ENCODE measurements around the gene SERPINA9. TPM values are rescaled to one million over a fixed set of nuclear protein-coding genes. Genes with fewer than 3 reads are reported as not detected.
"Not testable (repeated sequence)": the region's sequence is repeated elsewhere in the genome, so short reads cannot be mapped to it uniquely, and the experiment has no call there.

Gene SERPINA9
- polyA plus RNA-seq, 1 donor from 2014 or later: 0.63 TPM

- H3K9me3 Mint-ChIP-seq: peaks cover 0 to 2% (median 0%) of the 10 kb centered on the region in 3 donors
- H3K36me3 Mint-ChIP-seq: no peaks in the 10 kb centered on the region
- H3K27ac Mint-ChIP-seq: no peak overlapping the region
- H3K27me3 Mint-ChIP-seq: peaks cover 5% of the 10 kb centered on the region
- no peak overlapping the region for H3K4me3 Mint-ChIP-seq
- H3K4me1 Mint-ChIP-seq: peaks cover 0 to 2% (median 0%) of the 10 kb centered on the region in 3 donors
Measured at GRCh38 chr14:94501588-94502516, 25.9 kb upstream of the SERPINA9 start.

DNA sequence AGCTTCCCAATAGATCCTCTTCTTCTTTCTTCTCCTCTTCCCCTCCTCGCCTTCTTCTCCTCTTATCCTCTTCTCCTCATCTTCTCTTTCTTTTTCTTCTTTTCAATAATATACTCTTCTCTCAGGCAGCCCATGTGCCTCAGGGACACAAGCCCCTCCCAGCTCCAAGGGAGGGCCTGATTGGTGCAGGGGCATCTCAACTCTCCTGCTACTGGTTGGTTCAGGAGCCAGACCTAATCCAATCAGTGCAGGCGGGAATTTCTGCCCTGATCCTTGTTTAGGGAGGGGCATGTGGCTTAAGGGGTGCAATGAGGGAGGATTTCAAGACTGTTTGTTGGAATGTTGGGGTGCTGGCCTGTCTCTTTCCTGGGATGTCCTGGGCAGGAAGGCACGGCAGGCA, 24.3 kb upstream of the SERPINA9 start:
- no peak overlapping the region for H3K27ac Mint-ChIP-seq
- H3K36me3 Mint-ChIP-seq: no peaks in the 10 kb centered on the region
- peaks cover 0 to 2% (median 0%) of the 10 kb centered on the region in 3 donors for H3K4me1 Mint-ChIP-seq
- peaks cover 0 to 2% (median 0%) of the 10 kb centered on the region in 3 donors for H3K9me3 Mint-ChIP-seq
- H3K4me3 Mint-ChIP-seq: no peak overlapping the region
- peaks cover 5% of the 10 kb centered on the region for H3K27me3 Mint-ChIP-seq

GRCh38 chr14:94499673-94500072, 23.7 kb upstream of the SERPINA9 start:
- Mint-ChIP-seq H3K36me3 (no peaks in the 10 kb centered on the region), H3K4me1 (peaks cover 0 to 2% (median 0%) of the 10 kb centered on the region in 3 donors), H3K27ac (no peak overlapping the region), H3K27me3 (peaks cover 5% of the 10 kb centered on the region), H3K9me3 (peaks cover 0 to 2% (median 0%) of the 10 kb centered on the region in 3 donors), H3K4me3 (no peak overlapping the region)

DNA sequence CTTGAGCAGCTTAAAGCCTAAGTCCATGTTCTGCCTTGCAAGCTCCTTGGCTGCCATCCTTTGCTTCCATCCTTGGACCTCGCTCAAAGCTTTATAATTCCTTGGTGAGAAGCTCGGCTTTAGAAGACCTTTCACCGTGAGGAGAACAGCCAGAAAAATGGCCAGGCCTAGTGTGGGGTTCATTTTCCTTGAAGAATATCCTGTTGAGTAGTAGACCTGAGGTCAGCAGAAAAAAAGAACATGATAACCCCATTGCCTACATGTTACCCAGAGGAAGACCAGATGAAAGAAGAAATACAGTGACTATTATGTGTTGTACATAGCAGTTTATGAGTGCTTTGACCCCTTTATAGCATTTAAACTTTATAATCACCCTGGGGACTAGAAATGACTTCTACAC, 22.2 kb upstream of the SERPINA9 start:
- peaks cover 0 to 2% (median 0%) of the 10 kb centered on the region in 3 donors for H3K4me1 Mint-ChIP-seq
- H3K27me3 Mint-ChIP-seq: peaks cover 6% of the 10 kb centered on the region
- H3K4me3 Mint-ChIP-seq: no peak overlapping the region
- peaks cover 0 to 2% (median 0%) of the 10 kb centered on the region in 3 donors for H3K9me3 Mint-ChIP-seq
- H3K36me3 Mint-ChIP-seq: no peaks in the 10 kb centered on the region
- H3K27ac Mint-ChIP-seq: no peak overlapping the region

DNA sequence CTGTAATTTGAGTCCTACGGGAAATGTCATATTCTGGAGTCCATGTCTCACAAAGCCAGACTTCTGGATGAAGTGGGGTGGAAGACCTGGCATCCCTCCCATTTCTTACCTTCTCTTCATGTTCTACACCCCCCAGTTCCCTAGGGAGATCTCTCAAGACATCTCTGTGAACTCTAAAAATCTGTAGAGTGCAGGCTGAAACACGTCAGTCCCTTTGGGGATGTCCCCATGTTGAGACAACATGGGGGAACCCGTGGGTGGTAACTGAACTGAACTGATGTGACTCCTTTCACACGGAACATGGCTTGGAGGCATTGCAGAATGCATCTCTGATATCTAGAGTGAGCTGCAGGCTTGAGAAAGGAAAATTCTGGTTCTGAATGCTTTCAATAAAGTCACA, 18.1 kb upstream of the SERPINA9 start:
- Mint-ChIP-seq H3K36me3 (no peaks in the 10 kb centered on the region), H3K9me3 (peaks cover 0 to under 1% (median 0%) of the 10 kb centered on the region in 3 donors), H3K4me3 (no peak overlapping the region), H3K4me1 (no peaks in the 10 kb centered on the region), H3K27ac (no peak overlapping the region), H3K27me3 (peaks cover 7% of the 10 kb centered on the region)

DNA sequence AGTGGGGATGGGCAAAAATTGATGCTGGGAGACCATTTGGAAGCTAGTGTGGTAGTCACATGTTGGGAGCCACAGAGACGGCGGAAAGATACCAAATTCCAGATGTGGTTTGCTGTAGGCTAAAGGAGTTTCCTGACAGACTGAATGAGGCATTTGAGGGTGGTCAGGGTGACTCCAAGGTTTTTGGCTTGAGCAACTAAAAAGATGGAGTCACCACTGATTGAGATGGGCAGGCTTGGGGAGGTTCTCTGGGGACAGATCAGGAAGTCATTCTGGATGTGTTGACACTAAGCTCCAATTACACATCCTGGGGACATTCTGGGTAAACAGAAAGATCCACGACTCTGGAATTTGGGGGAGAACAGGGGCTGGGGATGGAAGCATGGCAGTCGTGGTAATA, 15.5 kb upstream of the SERPINA9 start:
- Mint-ChIP-seq H3K27ac (no peak overlapping the region), H3K4me3 (no peak overlapping the region), H3K9me3 (peaks cover 0 to 2% (median 0%) of the 10 kb centered on the region in 3 donors), H3K36me3 (no peaks in the 10 kb centered on the region), H3K27me3 (peaks cover 19% of the 10 kb centered on the region), H3K4me1 (peaks cover 0 to 1% (median 0%) of the 10 kb centered on the region in 3 donors)

DNA sequence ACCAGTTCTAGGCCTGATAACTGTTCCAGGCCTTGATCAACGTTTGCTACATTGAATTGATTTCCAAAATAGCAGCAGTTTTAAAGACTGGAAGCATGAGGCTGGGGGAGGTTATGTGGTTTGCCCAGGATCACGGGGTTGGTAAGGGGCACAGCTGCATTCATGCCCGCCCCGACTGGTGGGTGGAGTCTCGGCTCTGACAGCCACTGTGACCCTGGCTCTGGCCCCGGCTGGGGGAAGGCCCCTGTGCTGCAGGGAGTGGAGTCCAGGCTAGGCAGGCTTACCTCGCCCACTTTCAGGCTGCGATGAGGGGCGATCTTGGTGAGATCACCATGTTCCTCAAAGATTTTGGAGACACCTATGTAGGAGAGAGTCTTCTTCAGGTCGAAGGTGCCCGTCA, 13.3 kb upstream of the SERPINA9 start:
- H3K27me3 Mint-ChIP-seq: peaks cover 27% of the 10 kb centered on the region
- H3K36me3 Mint-ChIP-seq: no peaks in the 10 kb centered on the region
- peaks cover 0 to 5% (median 0%) of the 10 kb centered on the region in 3 donors for H3K9me3 Mint-ChIP-seq

DNA sequence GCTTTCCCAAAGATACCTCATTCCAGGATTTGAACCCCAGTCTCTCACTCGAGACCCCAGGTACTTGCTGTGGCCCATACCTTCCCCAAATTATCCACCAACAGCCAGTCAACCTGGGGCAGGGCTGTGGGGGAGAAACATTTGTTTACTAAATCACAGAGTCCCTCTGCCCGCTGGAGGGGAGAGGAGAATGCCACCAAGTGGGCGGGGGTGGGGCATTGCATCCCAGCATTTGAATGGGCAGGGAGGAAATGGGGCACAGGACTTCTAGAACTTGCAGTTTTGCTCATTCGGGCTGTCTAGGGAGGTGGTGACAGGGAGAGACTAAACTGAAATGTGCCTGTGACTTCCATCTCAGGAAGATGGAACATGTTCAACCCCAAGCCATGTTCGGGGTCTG, 10.9 kb upstream of the SERPINA9 start:
- H3K4me3 Mint-ChIP-seq: no peak overlapping the region
- H3K27ac Mint-ChIP-seq: no peak overlapping the region
- H3K27me3 Mint-ChIP-seq: peaks cover 30% of the 10 kb centered on the region
- peaks cover 2% of the 10 kb centered on the region for H3K36me3 Mint-ChIP-seq
- H3K9me3 Mint-ChIP-seq: peaks cover 0 to 9% (median 0%) of the 10 kb centered on the region in 3 donors
- H3K4me1 Mint-ChIP-seq: peaks cover 14 to 22% (median 17%) of the 10 kb centered on the region in 3 donors

More for the DNA sequence above, 13.3 kb upstream of the SERPINA9 start:
- Mint-ChIP-seq H3K27ac (no peak overlapping the region), H3K4me3 (no peak overlapping the region), H3K4me1 (peaks cover 0 to 7% (median 6%) of the 10 kb centered on the region in 3 donors)

DNA sequence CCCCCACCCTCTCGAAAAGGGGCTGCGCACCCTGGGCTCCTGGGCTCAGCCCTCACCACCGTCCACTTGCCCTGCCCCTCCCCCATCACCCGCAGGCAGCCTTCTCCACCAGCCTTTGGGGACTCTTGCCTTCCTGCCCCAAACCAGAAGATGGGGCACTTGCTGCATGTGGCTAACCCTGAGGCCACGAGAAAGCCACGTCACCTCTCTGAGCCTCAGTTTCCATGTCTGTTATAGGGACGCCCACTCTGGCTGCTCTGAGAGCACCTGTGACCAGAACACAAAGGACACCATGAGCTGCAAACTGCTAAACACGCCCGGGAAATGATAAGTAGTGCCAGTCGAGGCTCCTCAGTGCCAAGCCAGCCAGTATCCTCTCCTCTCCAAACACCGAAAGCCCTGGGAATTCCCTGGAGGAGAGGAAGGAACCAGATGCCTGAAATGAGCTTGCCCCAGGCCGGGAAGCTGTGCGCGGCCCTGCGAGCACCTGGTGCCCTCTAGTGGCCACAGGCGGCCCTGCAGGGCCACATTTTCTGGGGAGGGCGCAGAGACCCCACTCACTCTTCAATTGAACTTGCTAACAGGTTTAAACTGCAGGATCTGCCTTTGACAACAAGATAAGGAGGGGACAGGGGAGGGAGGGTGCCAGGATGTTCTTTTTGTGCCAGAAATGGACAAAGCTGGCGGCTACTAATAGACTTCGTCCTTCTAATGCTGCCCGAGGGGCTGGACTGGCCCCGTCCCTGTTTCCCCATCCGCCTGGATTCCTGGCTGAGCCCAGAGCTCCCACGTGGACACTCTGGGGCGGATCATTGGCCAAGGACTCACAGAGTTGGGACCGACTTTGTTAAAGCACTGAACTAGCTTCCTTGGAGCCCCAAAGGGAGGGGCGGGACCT, 10.2 kb upstream of the SERPINA9 start:
- Mint-ChIP-seq H3K36me3 (peaks cover 2% of the 10 kb centered on the region), H3K27me3 (peaks cover 30% of the 10 kb centered on the region), H3K4me3 (peak overlapping the region in 1 of 4 donors; percentile 52)

GRCh38 chr14:94484481-94484880, 8.5 kb upstream of the SERPINA9 start:
- H3K4me1 Mint-ChIP-seq: peaks cover 14 to 22% (median 17%) of the 10 kb centered on the region in 3 donors
- H3K27me3 Mint-ChIP-seq: peaks cover 26% of the 10 kb centered on the region
- H3K4me3 Mint-ChIP-seq: peak overlapping the region in 1 of 4 donors; percentile 24
- peak overlapping the region in 1 of 3 donors; percentile 50 for H3K27ac Mint-ChIP-seq
- H3K9me3 Mint-ChIP-seq: peaks cover 0 to 11% (median 1%) of the 10 kb centered on the region in 3 donors
- peaks cover 2% of the 10 kb centered on the region for H3K36me3 Mint-ChIP-seq

More for the DNA sequence above, 10.2 kb upstream of the SERPINA9 start:
- Mint-ChIP-seq H3K4me1 (peaks cover 14 to 22% (median 17%) of the 10 kb centered on the region in 3 donors), H3K27ac (peak overlapping the region in 1 of 3 donors; percentile 39), H3K9me3 (peaks cover 0 to 9% (median 0%) of the 10 kb centered on the region in 3 donors)

GRCh38 chr14:94483729-94484275, 7.8 kb upstream of the SERPINA9 start:
- Mint-ChIP-seq H3K27ac (peak overlapping the region in 2 of 3 donors; percentile 16 to 73), H3K36me3 (peaks cover 3% of the 10 kb centered on the region), H3K4me1 (peaks cover 14 to 22% (median 17%) of the 10 kb centered on the region in 3 donors), H3K4me3 (no peak overlapping the region), H3K27me3 (peaks cover 26% of the 10 kb centered on the region), H3K9me3 (peaks cover 0 to 13% (median 8%) of the 10 kb centered on the region in 3 donors)

- H3K9me3 Mint-ChIP-seq: peaks cover 0 to 19% (median 13%) of the 10 kb centered on the region in 3 donors
- peak overlapping the region in 1 of 3 donors; percentile 5 for H3K27ac Mint-ChIP-seq
- H3K36me3 Mint-ChIP-seq: peaks cover 5% of the 10 kb centered on the region
- peaks cover 14 to 21% (median 17%) of the 10 kb centered on the region in 3 donors for H3K4me1 Mint-ChIP-seq
- peak overlapping the region in 3 of 4 donors; percentile 20 to 79 (median 48) for H3K4me3 Mint-ChIP-seq
- H3K27me3 Mint-ChIP-seq: peaks cover 26% of the 10 kb centered on the region
Measured at GRCh38 chr14:94483071-94483451, 7.1 kb upstream of the SERPINA9 start.

- not testable (repeated sequence) for H3K27ac Mint-ChIP-seq, H3K36me3 Mint-ChIP-seq
- peak overlapping the region in 2 of 4 donors; percentile 20 to 48 for H3K4me3 Mint-ChIP-seq
Measured at GRCh38 chr14:94482132-94483070, 6.4 kb upstream of the SERPINA9 start.

More at GRCh38 chr14:94482132-94483070, 6.4 kb upstream of the SERPINA9 start:
- peaks cover 14 to 21% (median 17%) of the 10 kb centered on the region in 3 donors for H3K4me1 Mint-ChIP-seq
- H3K27me3 Mint-ChIP-seq: peaks cover 23% of the 10 kb centered on the region
- peaks cover 0 to 21% (median 13%) of the 10 kb centered on the region in 3 donors for H3K9me3 Mint-ChIP-seq

Measured in IgD-negative memory B cell (primary cell).